NT2/D1 (cell line): ENCODE measurements around the gene PACC1.
A peak's percentile ranks its signal among the peaks of the same experiment; 100 is the strongest.
"Not testable (repeated sequence)": the region's sequence is repeated elsewhere in the genome, so short reads cannot be mapped to it uniquely, and the experiment has no call there.

Experiments used
- DNase-seq: peaks from one replicate; pipeline ENCODE4 v3.0.0-alpha.2; 2011; ENCODE audit warnings: low read depth, low spot score
- H3K27me3 ChIP-seq: 2 replicates; pipeline ENCODE4 v1.6.0; 2011; ENCODE audit warnings: mild to moderate bottlenecking; ENCODE audit not compliant: insufficient read length, insufficient read depth
- H3K36me3 ChIP-seq: 2 replicates; pipeline ENCODE4 v1.6.1; 2011; ENCODE audit warnings: mild to moderate bottlenecking, low read length, mixed read lengths; ENCODE audit not compliant: insufficient read depth, insufficient read length
- H3K4me1 ChIP-seq: 2 replicates; pipeline ENCODE4 v1.5.1; 2011; ENCODE audit not compliant: insufficient read depth, insufficient read length
- H3K4me3 ChIP-seq: 2 replicates; pipeline ENCODE4 v1.5.1; 2011; ENCODE audit warnings: low read depth; ENCODE audit not compliant: insufficient read length
- H3K9ac ChIP-seq: 2 replicates; pipeline ENCODE4 v1.6.0; 2011; ENCODE audit warnings: low read depth; ENCODE audit not compliant: insufficient read length
- H3K9me3 ChIP-seq: 2 replicates; pipeline ENCODE4 v1.5.1; 2011; ENCODE audit warnings: mild to moderate bottlenecking, low read length; ENCODE audit not compliant: insufficient read depth
- SUZ12 ChIP-seq: IDR thresholded peaks from 2 replicates; pipeline ENCODE4 v1.6.1; 2011; ENCODE audit not compliant: insufficient read length, insufficient read depth; ENCODE audit errors: extremely low read depth
- YY1 ChIP-seq: IDR thresholded peaks from 2 replicates; pipeline ENCODE4 v1.6.1; 2011; ENCODE audit not compliant: insufficient read length, insufficient read depth
- ZNF274 ChIP-seq: IDR thresholded peaks from 2 replicates; pipeline ENCODE4 v1.6.1; 2011; ENCODE audit warnings: mild to moderate bottlenecking, low read depth, low read length

PACC1 gene

DNA sequence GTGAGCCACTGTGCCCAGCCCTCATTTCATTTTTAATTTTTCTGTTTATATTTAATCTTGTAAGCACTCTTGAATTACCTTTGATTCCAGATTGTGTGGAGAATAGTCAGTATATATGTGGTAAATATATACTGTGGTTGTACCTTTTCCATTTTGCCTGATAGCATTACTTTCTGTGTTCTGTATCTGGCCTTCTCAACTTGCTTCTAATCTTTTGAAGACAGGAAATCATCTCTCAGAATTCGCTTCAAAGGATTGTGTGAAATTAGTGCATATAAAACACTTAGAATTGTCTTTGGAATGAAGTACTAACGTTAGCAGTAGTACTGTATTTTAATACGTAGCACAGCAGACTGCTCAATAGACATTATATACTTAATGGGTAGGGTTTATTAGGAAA lies 91.6 kb downstream of the PACC1 start:
- H3K9me3 ChIP-seq, result peaks cover 6% of the 10 kb centered on the region; the same call in 1 of the 2 replicates
- H3K27me3 ChIP-seq, result no peaks in the 10 kb centered on the region
- no peak overlapping the region for H3K9ac ChIP-seq
- H3K36me3 ChIP-seq, result no peaks in the 10 kb centered on the region
- TF ChIP-seq SUZ12, result no peak
- no peak for TF ChIP-seq ZNF274
- TF ChIP-seq YY1, result no peak
- H3K4me1 ChIP-seq, result no peaks in the 10 kb centered on the region
- no peak for DNase-seq
- H3K4me3 ChIP-seq, result no peak overlapping the region

DNA sequence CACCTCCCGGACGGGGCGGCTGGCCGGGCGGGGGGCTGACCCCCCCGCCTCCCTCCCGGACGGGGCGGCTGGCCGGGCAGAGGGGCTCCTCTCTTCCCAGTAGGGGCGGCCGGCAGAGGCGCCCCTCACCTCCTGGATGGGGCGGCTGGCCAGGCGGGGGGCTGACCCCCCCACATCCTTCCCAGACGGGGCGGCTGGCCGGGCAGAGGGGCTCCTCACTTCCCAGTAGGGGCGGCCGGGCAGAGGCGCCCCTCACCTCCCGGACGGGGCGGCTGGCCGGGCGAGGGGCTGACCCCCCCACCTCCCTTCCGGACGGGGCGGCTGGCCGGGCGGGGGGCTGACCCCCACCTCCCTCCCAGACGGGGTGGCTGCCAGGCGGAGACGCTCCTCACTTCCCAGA lies 93.7 kb downstream of the PACC1 start:
- not testable (repeated sequence) for DNase-seq, H3K27me3 ChIP-seq, H3K36me3 ChIP-seq, H3K4me3 ChIP-seq, H3K4me1 ChIP-seq, H3K9ac ChIP-seq, H3K9me3 ChIP-seq

DNA sequence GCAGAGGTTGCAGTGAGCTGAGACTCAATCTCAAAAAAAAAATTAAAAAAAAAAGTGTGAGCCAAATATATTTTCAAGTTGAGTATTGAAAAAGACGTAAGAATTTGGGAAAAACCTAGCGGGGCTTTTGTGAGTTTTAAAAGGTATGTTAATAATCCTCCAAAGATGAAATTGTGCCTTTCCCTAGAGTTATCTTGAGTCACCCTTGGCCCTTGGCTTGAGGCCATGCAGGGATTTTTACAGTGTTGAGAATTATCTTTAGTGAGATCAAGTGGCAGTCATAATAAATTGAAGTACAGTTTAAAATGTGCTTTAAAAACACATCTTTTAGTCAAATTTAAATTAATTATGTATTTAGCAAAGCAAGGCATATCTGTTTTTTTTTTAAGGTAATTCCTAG lies 96.8 kb downstream of the PACC1 start:
- no peak overlapping the region for H3K4me3 ChIP-seq
- no peak for TF ChIP-seq SUZ12
- TF ChIP-seq YY1, result no peak
- no peak for TF ChIP-seq ZNF274
- no peaks in the 10 kb centered on the region for H3K36me3 ChIP-seq
- no peaks in the 10 kb centered on the region for H3K27me3 ChIP-seq
- peaks cover 6% of the 10 kb centered on the region for H3K9me3 ChIP-seq
- DNase-seq, result no peak
- H3K9ac ChIP-seq, result no peak overlapping the region
- no peaks in the 10 kb centered on the region for H3K4me1 ChIP-seq

DNA sequence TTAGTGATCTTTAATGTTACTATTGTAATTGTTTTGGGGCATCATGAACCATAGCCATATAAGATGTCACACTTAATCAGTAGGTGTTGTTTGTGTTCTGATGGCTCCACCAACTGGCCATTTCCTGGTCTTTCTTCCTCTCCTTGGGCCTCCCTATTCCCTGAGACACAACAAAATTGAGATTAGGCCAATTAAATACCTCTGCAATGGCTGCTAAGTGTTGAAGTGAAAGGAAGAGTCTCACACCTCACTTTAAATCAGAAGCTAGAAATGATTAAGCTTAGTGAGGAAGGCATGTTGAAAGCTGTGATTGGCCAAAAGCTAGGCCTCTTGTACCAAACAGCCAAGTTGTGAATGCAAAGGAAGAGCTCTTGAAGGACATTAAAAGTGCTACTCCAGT lies 98.8 kb downstream of the PACC1 start:
- H3K9ac ChIP-seq, result no peak overlapping the region
- H3K36me3 ChIP-seq, result no peaks in the 10 kb centered on the region
- H3K4me1 ChIP-seq, result no peaks in the 10 kb centered on the region
- peak; percentile 63 for DNase-seq
- H3K4me3 ChIP-seq, result no peak overlapping the region
- peaks cover 6% of the 10 kb centered on the region for H3K9me3 ChIP-seq
- no peaks in the 10 kb centered on the region for H3K27me3 ChIP-seq
- TF ChIP-seq YY1 (no peak), SUZ12 (no peak), ZNF274 (no peak)

DNA sequence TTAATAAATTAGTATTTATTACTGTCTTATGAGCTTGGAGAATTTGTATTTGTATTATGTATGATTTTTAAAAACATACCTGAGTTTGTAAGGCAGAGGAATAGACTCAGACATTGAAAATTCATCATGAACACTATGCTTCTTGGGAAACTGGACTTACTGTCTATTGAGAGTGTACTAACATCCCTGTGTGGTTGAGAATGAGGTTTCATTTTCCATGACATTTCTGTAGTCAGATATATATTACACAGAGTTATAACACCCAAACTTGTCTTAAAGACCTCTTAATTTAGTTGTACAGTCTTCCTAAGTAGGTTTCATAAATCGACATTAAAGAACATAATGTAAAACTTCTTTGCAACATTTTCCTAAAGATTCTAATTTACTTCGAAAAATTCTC lies 99.5 kb downstream of the PACC1 start:
- DNase-seq, result no peak
- no peaks in the 10 kb centered on the region for H3K27me3 ChIP-seq
- H3K9ac ChIP-seq, result no peak overlapping the region
- H3K36me3 ChIP-seq, result no peaks in the 10 kb centered on the region
- TF ChIP-seq SUZ12 (no peak), ZNF274 (no peak), YY1 (no peak)
- H3K4me3 ChIP-seq, result no peak overlapping the region
- no peaks in the 10 kb centered on the region for H3K4me1 ChIP-seq
- H3K9me3 ChIP-seq, result peaks cover 3% of the 10 kb centered on the region; the same call in 1 of the 2 replicates
